Neural crest cell (in vitro differentiated cells): ENCODE measurements around the gene PGLYRP2. TPM values are rescaled to one million over a fixed set of nuclear protein-coding genes. Genes with fewer than 3 reads are reported as not detected.

Experiments used
- DNase-seq: peaks from one replicate; pipeline ENCODE4 v3.0.0; 2021; ENCODE audit warnings: low read depth, mixed read lengths, low spot score
- H3K27ac Mint-ChIP-seq: one replicate; pipeline ENCODE4 v1.8.0; 2021; ENCODE audit warnings: mild to moderate bottlenecking, mixed read lengths; ENCODE audit not compliant: unreplicated experiment
- H3K27me3 Mint-ChIP-seq: 2 replicates; pipeline ENCODE4 v1.8.0; 2021; ENCODE audit warnings: low read depth, mild to moderate bottlenecking, mixed read lengths
- H3K36me3 Mint-ChIP-seq: 2 replicates; pipeline ENCODE4 v1.8.0; 2021; ENCODE audit warnings: low read depth, mild to moderate bottlenecking, mixed read lengths
- H3K4me1 Mint-ChIP-seq: 2 replicates; pipeline ENCODE4 v1.8.0; 2021; ENCODE audit warnings: mixed read lengths
- H3K4me3 Mint-ChIP-seq: one replicate; pipeline ENCODE4 v1.8.0; 2021; ENCODE audit warnings: mild to moderate bottlenecking, mixed read lengths
- H3K9me3 Mint-ChIP-seq: 2 replicates; pipeline ENCODE4 v1.8.0; 2021; ENCODE audit warnings: mixed read lengths
- CTCF ChIP-seq: fragments of 200-600 bp; sonication (generic); conservative IDR thresholded peaks from 2 replicates; pipeline ENCODE4 v1.5.0; 2021; ENCODE audit warnings: antibody characterized with exemption, mild to moderate bottlenecking
- total RNA-seq: library from RNA; stranded (reverse); gene quantifications from 2 replicates; pipeline ENCODE4 v1.2.1, GENCODE V29; 2021

PGLYRP2 gene
- total RNA-seq, 1 donor from 2014 or later = not detected

DNA sequence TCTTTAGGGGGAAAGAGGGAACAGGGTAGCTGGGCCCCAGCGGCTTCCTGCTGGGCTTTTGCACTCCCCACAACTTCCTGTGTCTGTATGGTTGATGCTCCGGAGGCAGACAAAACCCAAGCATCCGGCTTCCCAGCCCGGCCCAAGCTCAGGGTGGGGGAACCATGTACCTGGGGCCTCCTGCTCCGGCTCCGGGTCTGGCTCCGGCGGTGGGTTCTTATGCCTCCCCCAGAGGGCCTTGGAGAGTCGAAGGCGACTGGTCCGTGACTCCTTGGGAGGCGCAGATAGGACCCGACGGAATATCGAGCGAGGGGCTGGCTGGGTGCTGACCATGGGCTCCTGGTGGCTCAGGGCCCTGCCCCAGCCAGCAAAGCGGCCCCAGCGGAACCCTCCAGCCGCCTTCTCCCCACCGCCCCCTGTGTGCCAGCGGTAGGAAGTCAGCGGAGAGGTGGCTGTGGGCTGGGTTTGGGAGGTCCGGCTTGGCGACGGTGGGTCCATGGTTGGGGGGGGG, 15.4 kb downstream of the PGLYRP2 start:
- H3K4me3 Mint-ChIP-seq = no peak overlapping the region
- H3K4me1 Mint-ChIP-seq = no peaks in the 10 kb centered on the region
- no peak for DNase-seq
- peaks cover 73% of the 10 kb centered on the region for H3K27me3 Mint-ChIP-seq
- TF ChIP-seq CTCF = no peak
- H3K9me3 Mint-ChIP-seq = no peaks in the 10 kb centered on the region
- H3K27ac Mint-ChIP-seq = no peak overlapping the region
- peaks cover 2% of the 10 kb centered on the region for H3K36me3 Mint-ChIP-seq

- H3K4me1 Mint-ChIP-seq = no peaks in the 10 kb centered on the region
- H3K27me3 Mint-ChIP-seq = peaks cover 69% of the 10 kb centered on the region
- H3K4me3 Mint-ChIP-seq = no peak overlapping the region
- H3K27ac Mint-ChIP-seq = no peak overlapping the region
- DNase-seq = no peak
- no peaks in the 10 kb centered on the region for H3K9me3 Mint-ChIP-seq
- peaks cover 2% of the 10 kb centered on the region for H3K36me3 Mint-ChIP-seq
- no peak for TF ChIP-seq CTCF
Measured at GRCh38 chr19:15461694-15462093, 17.6 kb downstream of the PGLYRP2 start.

GRCh38 chr19:15457701-15458484, 21.4 kb downstream of the PGLYRP2 start:
- Mint-ChIP-seq H3K9me3 (no peaks in the 10 kb centered on the region), H3K27ac (no peak overlapping the region), H3K27me3 (peaks cover 88% of the 10 kb centered on the region), H3K4me3 (no peak overlapping the region), H3K36me3 (peaks cover 2% of the 10 kb centered on the region), H3K4me1 (peaks cover 7% of the 10 kb centered on the region)
- no peak for DNase-seq
- no peak for TF ChIP-seq CTCF

- Mint-ChIP-seq H3K36me3 (peaks cover 2% of the 10 kb centered on the region), H3K4me3 (no peak overlapping the region), H3K4me1 (peaks cover 11% of the 10 kb centered on the region), H3K9me3 (no peaks in the 10 kb centered on the region), H3K27me3 (peaks cover 88% of the 10 kb centered on the region), H3K27ac (no peak overlapping the region)
- TF ChIP-seq CTCF = no peak
- DNase-seq = no peak
Measured at GRCh38 chr19:15456871-15457700, 22.2 kb downstream of the PGLYRP2 start.

DNA sequence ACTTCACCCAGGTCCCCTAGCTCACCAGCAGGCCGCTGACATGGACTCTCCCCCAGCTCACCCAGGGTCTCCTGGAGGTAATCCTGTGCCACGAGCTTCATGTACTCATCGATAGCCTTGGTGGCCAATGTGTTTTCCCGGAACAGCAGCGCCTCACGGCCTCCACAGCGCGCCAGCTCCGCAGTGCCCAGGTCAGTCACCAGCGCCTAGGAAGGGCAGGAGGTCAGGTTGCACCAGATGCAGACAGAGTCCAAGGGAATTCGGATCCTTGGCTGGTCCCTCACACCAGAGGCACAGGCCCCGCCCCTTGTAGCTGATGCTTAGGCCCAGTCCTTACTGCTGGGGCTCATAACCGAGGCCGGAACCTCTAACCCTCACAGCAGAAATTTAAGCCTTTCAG, 22.9 kb downstream of the PGLYRP2 start:
- H3K4me3 Mint-ChIP-seq = no peak overlapping the region

More for the DNA sequence above, 22.9 kb downstream of the PGLYRP2 start:
- peaks cover 85% of the 10 kb centered on the region for H3K27me3 Mint-ChIP-seq
- TF ChIP-seq CTCF = no peak
- H3K9me3 Mint-ChIP-seq = no peaks in the 10 kb centered on the region
- no peak for DNase-seq
- no peak overlapping the region for H3K27ac Mint-ChIP-seq
- peaks cover 2% of the 10 kb centered on the region for H3K36me3 Mint-ChIP-seq
- H3K4me1 Mint-ChIP-seq = peaks cover 11% of the 10 kb centered on the region
